MCF 10A (cell line): ENCODE measurements around the gene SDR42E2. TPM values are rescaled to one million over a fixed set of nuclear protein-coding genes. Genes with fewer than 3 reads are reported as not detected.

Source experiments
- BruUV-seq: library from RNA; stranded (reverse); fragments of 400-500 nt; replicated peaks from 2 replicates; lab custom pipeline; 2021; lab: Mats Ljungman, UMichigan
- CTCF ChIA-PET: fragments of 300-600 bp; sonication (Branson Sonifier 250); formaldehyde crosslinking; extraction: SDS; loops from one replicate; lab custom pipeline; 2021; ENCODE audit warnings: antibody characterized with exemption, inconsistent platforms; lab: Yijun Ruan, JAX
- POLR2A ChIA-PET: fragments of 300-600, 350-650 bp; sonication (Branson Sonifier 250); formaldehyde crosslinking; extraction: SDS; loops from one replicate; lab custom pipeline; 2020; ENCODE audit warnings: antibody characterized with exemption, inconsistent platforms; lab: Yijun Ruan, JAX
- DNase-seq: peaks from one replicate; pipeline ENCODE4 v3.0.0-alpha.2; 2018; ENCODE audit not compliant: unreplicated experiment
- H3K27ac Mint-ChIP-seq: one replicate; pipeline ENCODE4 v1.8.0; 2022; ENCODE audit warnings: mild to moderate bottlenecking, low read depth, mixed read lengths; ENCODE audit not compliant: unreplicated experiment
- H3K27me3 Mint-ChIP-seq: one replicate; pipeline ENCODE4 v1.8.0; 2022; ENCODE audit warnings: mixed read lengths; ENCODE audit not compliant: insufficient read depth, unreplicated experiment
- H3K36me3 Mint-ChIP-seq: one replicate; pipeline ENCODE4 v1.8.0; 2022; ENCODE audit warnings: mild to moderate bottlenecking, moderate library complexity, mixed read lengths; ENCODE audit not compliant: insufficient read depth, unreplicated experiment
- H3K4me1 Mint-ChIP-seq: one replicate; pipeline ENCODE4 v1.8.0; 2022; ENCODE audit warnings: mixed read lengths; ENCODE audit not compliant: insufficient read depth, unreplicated experiment
- H3K4me3 Mint-ChIP-seq: one replicate; pipeline ENCODE4 v1.8.0; 2022; ENCODE audit warnings: mild to moderate bottlenecking, moderate library complexity, mixed read lengths; ENCODE audit not compliant: unreplicated experiment
- H3K9me3 Mint-ChIP-seq: one replicate; pipeline ENCODE4 v1.8.0; 2022; ENCODE audit warnings: mixed read lengths; ENCODE audit not compliant: unreplicated experiment
- intact Hi-C: fragments of 100-400 bp; cut with micrococcal nuclease; formaldehyde crosslinking; loops from 2 replicates; pipeline ENCODE4 v1.14.1; 2022
- total RNA-seq: library from RNA; stranded (reverse); gene quantifications from 2 replicates; pipeline ENCODE4 v1.2.3, GENCODE V29; 2022
- TF ChIP-seq, protein P1 (sequence below): fragments of 200-600 bp; IDR thresholded peaks from one replicate; pipeline ENCODE4 v1.8.0; 2022; ENCODE audit warnings: antibody characterized with exemption, mild to moderate bottlenecking; ENCODE audit not compliant: unreplicated experiment

The SDR42E2 gene
- total RNA-seq, 1 experiment from 2014 or later: not detected

DNA sequence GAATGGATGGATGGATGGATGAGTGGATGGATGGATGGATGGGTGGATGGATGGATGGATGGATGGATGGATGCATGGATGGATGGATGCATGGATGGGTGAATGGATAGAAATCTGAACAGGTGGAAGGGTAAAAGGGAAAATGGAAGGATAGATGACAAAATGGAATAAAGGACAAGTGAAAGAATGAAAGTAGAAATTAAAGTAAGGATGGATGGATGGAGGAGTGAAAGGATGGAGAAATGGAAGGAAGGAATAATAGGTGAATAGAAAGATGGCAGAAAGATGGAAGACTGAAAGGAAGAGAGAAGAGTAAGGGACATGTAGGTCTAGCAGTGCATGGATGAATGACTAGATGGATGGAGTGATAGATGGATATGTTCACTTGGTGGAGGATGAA is 40.1 kb upstream of the SDR42E2 start:
- Mint-ChIP-seq H3K27me3 (peaks cover 26% of the 10 kb centered on the region), H3K36me3 (no peaks in the 10 kb centered on the region), H3K4me1 (no peaks in the 10 kb centered on the region), H3K4me3 (no peak overlapping the region), H3K9me3 (peaks cover 8% of the 10 kb centered on the region), H3K27ac (no peak overlapping the region)
- no peak for DNase-seq
- ChIA-PET POLR2A (interaction anchor here (0.8 kb wide), 1 partner anchor 9 kb away, joined by 4 read pairs; no protein-coding TSS in a partner anchor), CTCF (interaction anchor here (0.6 kb wide), 1 partner anchor 23 kb away, joined by 3 read pairs; no protein-coding TSS in a partner anchor)
- BruUV-seq: no TSS peak
- TF ChIP-seq, protein P1, sequence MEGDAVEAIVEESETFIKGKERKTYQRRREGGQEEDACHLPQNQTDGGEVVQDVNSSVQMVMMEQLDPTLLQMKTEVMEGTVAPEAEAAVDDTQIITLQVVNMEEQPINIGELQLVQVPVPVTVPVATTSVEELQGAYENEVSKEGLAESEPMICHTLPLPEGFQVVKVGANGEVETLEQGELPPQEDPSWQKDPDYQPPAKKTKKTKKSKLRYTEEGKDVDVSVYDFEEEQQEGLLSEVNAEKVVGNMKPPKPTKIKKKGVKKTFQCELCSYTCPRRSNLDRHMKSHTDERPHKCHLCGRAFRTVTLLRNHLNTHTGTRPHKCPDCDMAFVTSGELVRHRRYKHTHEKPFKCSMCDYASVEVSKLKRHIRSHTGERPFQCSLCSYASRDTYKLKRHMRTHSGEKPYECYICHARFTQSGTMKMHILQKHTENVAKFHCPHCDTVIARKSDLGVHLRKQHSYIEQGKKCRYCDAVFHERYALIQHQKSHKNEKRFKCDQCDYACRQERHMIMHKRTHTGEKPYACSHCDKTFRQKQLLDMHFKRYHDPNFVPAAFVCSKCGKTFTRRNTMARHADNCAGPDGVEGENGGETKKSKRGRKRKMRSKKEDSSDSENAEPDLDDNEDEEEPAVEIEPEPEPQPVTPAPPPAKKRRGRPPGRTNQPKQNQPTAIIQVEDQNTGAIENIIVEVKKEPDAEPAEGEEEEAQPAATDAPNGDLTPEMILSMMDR: no peak
- intact Hi-C loops: no loop called here

- no TSS peak for BruUV-seq
- Mint-ChIP-seq H3K36me3 (no peaks in the 10 kb centered on the region), H3K9me3 (peaks cover 9% of the 10 kb centered on the region), H3K27ac (no peak overlapping the region), H3K27me3 (peaks cover 35% of the 10 kb centered on the region), H3K4me1 (no peaks in the 10 kb centered on the region), H3K4me3 (no peak overlapping the region)
- ChIA-PET CTCF (interaction anchor here (0.6 kb wide), 1 partner anchor 24 kb away, joined by 3 read pairs; no protein-coding TSS in a partner anchor), POLR2A (interaction anchor here (0.8 kb wide), 1 partner anchor 10 kb away, joined by 4 read pairs; no protein-coding TSS in a partner anchor)
- TF ChIP-seq, protein P1: no peak
- intact Hi-C loops: no loop called here
- DNase-seq: peak; percentile 8
These were observed 39.2 kb upstream of the SDR42E2 start for GRCh38 chr16:22123146-22123545.

GRCh38 chr16:22123759-22124490 is 38.4 kb upstream of the SDR42E2 start:
- H3K27ac Mint-ChIP-seq: no peak overlapping the region
- intact Hi-C loops: no loop called here
- H3K36me3 Mint-ChIP-seq: no peaks in the 10 kb centered on the region
- peaks cover 15% of the 10 kb centered on the region for H3K9me3 Mint-ChIP-seq
- ChIA-PET POLR2A (no interaction called here), CTCF (interaction anchor here (0.6 to 0.8 kb wide), 5 partner anchors 25 to 1026 kb away, joined by 3 to 4 read pairs (median 3); no protein-coding TSS in a partner anchor)
- BruUV-seq: no TSS peak
- H3K27me3 Mint-ChIP-seq: peaks cover 42% of the 10 kb centered on the region
- H3K4me3 Mint-ChIP-seq: no peak overlapping the region
- TF ChIP-seq, protein P1: no peak
- no peaks in the 10 kb centered on the region for H3K4me1 Mint-ChIP-seq
- no peak for DNase-seq

- Mint-ChIP-seq H3K36me3 (no peaks in the 10 kb centered on the region), H3K4me1 (no peaks in the 10 kb centered on the region), H3K4me3 (no peak overlapping the region), H3K27ac (no peak overlapping the region), H3K27me3 (peaks cover 51% of the 10 kb centered on the region), H3K9me3 (peaks cover 15% of the 10 kb centered on the region)
- TF ChIP-seq, protein P1: no peak
- BruUV-seq: no TSS peak
- intact Hi-C loops: no loop called here
- CTCF ChIA-PET: interaction anchor here (0.6 to 0.8 kb wide), 4 partner anchors 25 to 1026 kb away, joined by 3 to 4 read pairs (median 3); no protein-coding TSS in a partner anchor
- DNase-seq: no peak
- POLR2A ChIA-PET: no interaction called here
These were observed 37.6 kb upstream of the SDR42E2 start for GRCh38 chr16:22124583-22125284.
